Astrocyte of the cerebellum (primary cell): ENCODE data around the gene PGAM5.

Source experiments
- DNase-seq: peaks from one replicate; pipeline ENCODE4 v3.0.0-alpha.2; 2011; ENCODE audit warnings: low read depth
- H3K4me3 ChIP-seq: 2 replicates; pipeline ENCODE4 v1.5.1; 2011; ENCODE audit warnings: mild to moderate bottlenecking, low read depth, low read length, moderate library complexity
- in situ Hi-C: cut with HindIII; loops from 2 replicates; pipeline ENCODE4 v1.10.0; 2017; ENCODE audit warnings: low sequenced_read_pairs
- TF ChIP-seq, protein P1 (sequence below): IDR thresholded peaks from 2 replicates; pipeline ENCODE4 v1.5.1; 2012; ENCODE audit warnings: low read length, low read depth, moderate library complexity, mild to moderate bottlenecking; ENCODE audit errors: missing control alignments

Gene PGAM5

GRCh38 chr12:132702640-132703039 lies 8.0 kb upstream of the PGAM5 start:
- no peak overlapping the region for H3K4me3 ChIP-seq
- in situ Hi-C loops, result no loop called here
- TF ChIP-seq, protein P1, sequence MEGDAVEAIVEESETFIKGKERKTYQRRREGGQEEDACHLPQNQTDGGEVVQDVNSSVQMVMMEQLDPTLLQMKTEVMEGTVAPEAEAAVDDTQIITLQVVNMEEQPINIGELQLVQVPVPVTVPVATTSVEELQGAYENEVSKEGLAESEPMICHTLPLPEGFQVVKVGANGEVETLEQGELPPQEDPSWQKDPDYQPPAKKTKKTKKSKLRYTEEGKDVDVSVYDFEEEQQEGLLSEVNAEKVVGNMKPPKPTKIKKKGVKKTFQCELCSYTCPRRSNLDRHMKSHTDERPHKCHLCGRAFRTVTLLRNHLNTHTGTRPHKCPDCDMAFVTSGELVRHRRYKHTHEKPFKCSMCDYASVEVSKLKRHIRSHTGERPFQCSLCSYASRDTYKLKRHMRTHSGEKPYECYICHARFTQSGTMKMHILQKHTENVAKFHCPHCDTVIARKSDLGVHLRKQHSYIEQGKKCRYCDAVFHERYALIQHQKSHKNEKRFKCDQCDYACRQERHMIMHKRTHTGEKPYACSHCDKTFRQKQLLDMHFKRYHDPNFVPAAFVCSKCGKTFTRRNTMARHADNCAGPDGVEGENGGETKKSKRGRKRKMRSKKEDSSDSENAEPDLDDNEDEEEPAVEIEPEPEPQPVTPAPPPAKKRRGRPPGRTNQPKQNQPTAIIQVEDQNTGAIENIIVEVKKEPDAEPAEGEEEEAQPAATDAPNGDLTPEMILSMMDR, result no peak
- no peak for DNase-seq

DNA sequence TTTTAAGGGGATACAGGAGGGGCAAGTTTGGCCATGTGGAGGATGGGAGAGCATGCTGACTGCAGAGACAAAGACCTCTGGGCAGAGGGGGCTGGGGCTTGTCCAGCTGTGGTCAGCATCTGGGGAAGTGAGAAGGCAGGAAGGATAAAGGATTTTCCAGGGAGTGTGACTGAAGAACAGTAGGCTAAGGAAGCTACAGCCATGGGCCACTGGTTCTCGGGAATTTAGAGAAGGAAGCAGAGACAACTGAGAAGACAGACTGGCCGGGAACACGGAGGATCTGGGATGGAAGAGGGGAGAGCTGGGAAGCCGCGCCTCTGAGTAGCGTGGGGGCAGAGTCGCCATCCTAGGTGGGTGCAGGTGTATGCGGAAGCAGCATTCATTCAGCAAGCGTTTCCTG lies 7.0 kb upstream of the PGAM5 start:
- in situ Hi-C loops, result no loop called here
- TF ChIP-seq, protein P1, result no peak
- H3K4me3 ChIP-seq, result no peak overlapping the region
- DNase-seq, result no peak

- H3K4me3 ChIP-seq, result no peak overlapping the region
- TF ChIP-seq, protein P1, result no peak
- in situ Hi-C loops, result no loop called here
- DNase-seq, result no peak
Measured at GRCh38 chr12:132707241-132707640, 3.4 kb upstream of the PGAM5 start.

DNA sequence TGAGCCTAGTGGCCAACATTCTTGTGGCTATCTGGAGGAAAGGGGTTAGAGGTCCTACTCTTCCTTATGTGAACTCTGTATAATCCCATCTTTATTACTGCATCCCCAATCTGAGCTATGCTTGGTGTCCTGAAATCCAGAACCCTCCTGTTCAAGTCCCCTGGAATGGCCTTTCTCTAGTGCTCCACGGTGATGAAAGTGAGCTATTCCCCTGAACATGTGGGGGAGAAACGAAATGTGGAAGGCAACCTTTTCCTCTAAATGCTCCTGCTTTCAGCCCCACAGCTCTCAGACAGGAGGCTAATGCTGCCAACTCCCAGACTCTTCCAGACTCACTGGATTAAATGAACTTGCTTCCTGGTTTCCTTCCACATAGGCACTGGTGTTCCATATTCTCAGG lies 2.5 kb upstream of the PGAM5 start:
- DNase-seq, result no peak
- H3K4me3 ChIP-seq, result no peak overlapping the region
- in situ Hi-C loops, result no loop called here
- TF ChIP-seq, protein P1, result no peak

DNA sequence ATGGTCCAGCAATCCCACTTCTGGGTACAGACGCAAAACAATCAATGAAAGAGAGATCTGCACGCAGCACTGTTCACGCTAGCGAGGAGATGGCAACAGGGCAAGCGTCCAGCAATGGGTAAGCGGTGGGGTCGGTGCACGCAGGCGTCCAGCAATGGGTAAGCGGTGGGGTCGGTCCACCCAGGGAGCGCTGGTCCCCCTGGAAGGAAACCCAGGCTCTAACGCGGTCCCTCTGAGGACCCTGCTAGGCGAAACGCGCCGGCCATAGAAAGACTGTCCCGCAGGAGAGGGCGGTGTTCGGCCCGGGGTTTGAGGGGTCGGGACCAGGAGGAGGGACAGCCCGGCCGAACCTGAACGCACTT lies 618 bp upstream of the PGAM5 start:
- no peak for DNase-seq
- H3K4me3 ChIP-seq, result peak overlapping the region; percentile 91
- in situ Hi-C loops, result no loop called here
- TF ChIP-seq, protein P1, result no peak

DNA sequence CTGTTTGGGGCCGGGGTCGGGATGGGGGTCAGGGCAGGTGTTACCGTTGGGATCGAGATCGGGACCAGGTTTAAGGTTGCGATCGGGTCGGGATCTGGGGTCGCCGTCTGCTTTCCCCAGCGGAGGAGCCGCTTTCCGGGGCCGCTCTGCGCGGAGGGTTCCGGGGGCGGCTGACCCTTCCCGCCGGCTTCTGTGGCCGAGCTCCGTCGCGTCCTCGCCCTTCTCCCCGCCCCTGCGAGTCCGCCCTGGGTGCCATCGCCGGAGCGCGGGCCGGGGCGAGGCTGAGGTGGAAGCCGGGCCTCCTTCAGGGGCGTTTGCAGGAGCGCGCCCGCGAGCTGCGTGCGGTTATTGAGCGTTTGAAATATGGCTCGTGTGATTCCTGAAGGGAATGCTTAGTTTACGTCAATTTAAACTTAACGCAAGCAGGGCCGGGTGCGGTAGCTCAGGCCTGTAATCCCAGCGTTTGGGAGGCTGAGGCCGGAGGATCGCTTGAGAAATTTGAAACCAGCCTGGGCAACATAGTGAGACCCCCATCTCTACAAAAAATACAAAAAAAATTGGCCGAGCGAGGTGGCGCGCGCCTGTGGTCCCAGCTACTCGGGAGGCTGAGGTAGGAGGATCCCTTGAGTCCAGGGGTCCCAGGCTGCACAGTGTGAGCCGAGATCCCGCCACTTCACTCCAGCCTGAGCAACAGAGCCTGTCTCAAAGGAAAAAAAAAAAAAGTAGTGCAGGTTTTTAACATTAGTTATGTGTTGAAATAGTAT lies 620 bp downstream of the PGAM5 start:
- no peak for DNase-seq
- TF ChIP-seq, protein P1, result no peak
- in situ Hi-C loops, result no loop called here

More for the DNA sequence above, 620 bp downstream of the PGAM5 start:
- H3K4me3 ChIP-seq, result peak overlapping the region; percentile 91
